Thyroid gland (tissue), 4 donors: ENCODE data around the gene SERPINB13. TPM values are rescaled to one million over a fixed set of nuclear protein-coding genes. Genes with fewer than 3 reads are reported as not detected.

ENCODE experiments used
- DNase-seq, 2 donors: peaks; one replicate each; pipeline ENCODE4 v3.0.0-alpha.2; 2019
- H3K27ac ChIP-seq, 3 donors: fragments of 200-600 bp; sonication (generic); 1 replicate in 2 of 3; 2 replicates in 1 of 3; pipeline ENCODE4 v1.5.1; 2016 to 2019; ENCODE audit warnings: mild to moderate bottlenecking in 1 of 3, moderate library complexity in 1 of 3
- H3K27me3 ChIP-seq: fragments of 200-600 bp; sonication (generic); one replicate; pipeline ENCODE4 v1.5.1; 2019
- H3K36me3 ChIP-seq, 2 donors: fragments of 200-600 bp; sonication (generic); one replicate each; pipeline ENCODE4 v1.5.1; 2016 to 2019
- H3K4me1 ChIP-seq, 2 donors: fragments of 200-600 bp; sonication (generic); one replicate each; pipeline ENCODE4 v1.5.1; 2017 to 2019
- H3K4me3 ChIP-seq, 3 donors: fragments of 200-600 bp; sonication (generic); replicated peaks in 1 of 3; 1 replicate in 2 of 3; 2 replicates in 1 of 3; pipeline ENCODE4 v1.5.1; 2016; ENCODE audit warnings: mild to moderate bottlenecking in 1 of 3
- H3K9me3 ChIP-seq: fragments of 200-600 bp; sonication (generic); one replicate; pipeline ENCODE4 v1.5.1; 2017
- POLR2A ChIP-seq, 2 donors: fragments of 450-650 bp; IDR thresholded peaks; one replicate each; pipeline ENCODE4 v1.6.1; 2017; ENCODE audit warnings: antibody characterized with exemption in 2 of 2, mild to moderate bottlenecking in 2 of 2, moderate library complexity in 1 of 2
- WGBS, 2 donors: methylation state at CpG; one replicate each; pipeline ENCODE4 v1.1.5; 2017; 5-methylcytosine and 5-hydroxymethylcytosine counted together
- intact Hi-C: fragments of 100-400 bp; cut with DNase I; formaldehyde crosslinking; loops from one replicate; pipeline ENCODE4 v1.15.1; 2023
- total RNA-seq, 4 donors: library from RNA; depleted of rRNA; stranded (reverse); fragments of >200 nt; gene quantifications; one replicate each; pipeline ENCODE4 v1.2.3, GENCODE V29; 2016
- TF ChIP-seq, protein P1 (sequence below), 6 experiments: fragments of 200-600 bp in 3 of 6; fragments of 450-650 bp in 3 of 6; sonication (generic) in 3 of 6; IDR thresholded peaks; one replicate each; pipeline ENCODE4 v1.5.1; 2016 to 2019; ENCODE audit warnings: antibody characterized with exemption in 6 of 6, mild to moderate bottlenecking in 2 of 6, inconsistent platforms in 1 of 6, moderate library complexity in 1 of 6

The SERPINB13 gene
- total RNA-seq, 4 donors from 2014 or later, result not detected

DNA sequence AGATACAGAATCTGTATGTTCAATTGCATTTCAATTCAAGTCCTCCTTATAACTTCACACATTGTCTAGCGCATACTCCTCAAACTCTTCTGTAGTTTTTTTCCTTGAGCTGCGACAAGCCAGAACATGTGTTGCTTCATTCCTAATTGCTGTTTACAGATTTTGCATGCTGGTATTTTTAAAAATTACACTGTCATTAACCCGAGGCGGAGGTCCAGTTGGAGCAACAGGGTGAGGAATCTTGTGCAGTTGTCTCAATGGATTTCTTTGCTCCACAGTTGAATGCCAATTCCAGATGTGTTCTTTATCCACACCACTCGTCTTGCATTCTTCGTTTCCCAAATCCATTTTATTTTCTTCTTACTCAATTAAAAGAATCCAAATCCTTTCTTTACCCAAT is 16.4 kb upstream of the SERPINB13 start:
- Histone ChIP-seq H3K9me3 (no peaks in the 10 kb centered on the region), H3K4me3 (no peak overlapping the region), H3K27ac (no peak overlapping the region), H3K36me3 (no peaks in the 10 kb centered on the region), H3K4me1 (no peaks in the 10 kb centered on the region), H3K27me3 (no peaks in the 10 kb centered on the region)
- intact Hi-C loops, result no loop called here
- 77 to 80% methylated on average over 6 of the region's 6 CpGs for WGBS, 2 donors
- DNase-seq, result no peak
- TF ChIP-seq, protein P1, sequence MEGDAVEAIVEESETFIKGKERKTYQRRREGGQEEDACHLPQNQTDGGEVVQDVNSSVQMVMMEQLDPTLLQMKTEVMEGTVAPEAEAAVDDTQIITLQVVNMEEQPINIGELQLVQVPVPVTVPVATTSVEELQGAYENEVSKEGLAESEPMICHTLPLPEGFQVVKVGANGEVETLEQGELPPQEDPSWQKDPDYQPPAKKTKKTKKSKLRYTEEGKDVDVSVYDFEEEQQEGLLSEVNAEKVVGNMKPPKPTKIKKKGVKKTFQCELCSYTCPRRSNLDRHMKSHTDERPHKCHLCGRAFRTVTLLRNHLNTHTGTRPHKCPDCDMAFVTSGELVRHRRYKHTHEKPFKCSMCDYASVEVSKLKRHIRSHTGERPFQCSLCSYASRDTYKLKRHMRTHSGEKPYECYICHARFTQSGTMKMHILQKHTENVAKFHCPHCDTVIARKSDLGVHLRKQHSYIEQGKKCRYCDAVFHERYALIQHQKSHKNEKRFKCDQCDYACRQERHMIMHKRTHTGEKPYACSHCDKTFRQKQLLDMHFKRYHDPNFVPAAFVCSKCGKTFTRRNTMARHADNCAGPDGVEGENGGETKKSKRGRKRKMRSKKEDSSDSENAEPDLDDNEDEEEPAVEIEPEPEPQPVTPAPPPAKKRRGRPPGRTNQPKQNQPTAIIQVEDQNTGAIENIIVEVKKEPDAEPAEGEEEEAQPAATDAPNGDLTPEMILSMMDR (IDR thresholded peaks at IDR 0.05), result no peak
- TF ChIP-seq POLR2A (IDR thresholded peaks at IDR 0.05), result no peak

DNA sequence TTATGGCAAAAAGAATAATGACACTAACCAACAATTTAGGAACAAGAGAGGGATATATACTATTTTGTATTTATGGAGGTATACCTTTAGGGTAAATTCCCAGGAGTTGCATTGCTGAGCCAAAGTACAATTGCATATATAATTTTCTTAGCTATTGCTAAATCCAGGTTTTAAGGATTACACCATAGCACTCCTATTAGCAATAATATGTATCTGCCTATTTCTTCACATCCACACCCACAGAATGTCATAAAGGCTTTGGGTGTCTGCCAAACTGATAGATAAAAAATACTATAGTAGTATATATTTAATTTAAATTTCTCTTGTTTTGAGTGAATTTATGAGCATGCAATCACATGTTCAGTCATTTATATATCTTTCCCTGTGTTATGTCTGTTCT is 11.5 kb upstream of the SERPINB13 start:
- Histone ChIP-seq H3K27me3 (no peaks in the 10 kb centered on the region), H3K4me3 (no peak overlapping the region), H3K9me3 (no peaks in the 10 kb centered on the region), H3K4me1 (no peaks in the 10 kb centered on the region), H3K27ac (no peak overlapping the region), H3K36me3 (no peaks in the 10 kb centered on the region)
- no peak for TF ChIP-seq POLR2A (IDR thresholded peaks at IDR 0.05)
- TF ChIP-seq, protein P1 (IDR thresholded peaks at IDR 0.05), result no peak
- DNase-seq, result no peak
- intact Hi-C loops, result no loop called here

DNA sequence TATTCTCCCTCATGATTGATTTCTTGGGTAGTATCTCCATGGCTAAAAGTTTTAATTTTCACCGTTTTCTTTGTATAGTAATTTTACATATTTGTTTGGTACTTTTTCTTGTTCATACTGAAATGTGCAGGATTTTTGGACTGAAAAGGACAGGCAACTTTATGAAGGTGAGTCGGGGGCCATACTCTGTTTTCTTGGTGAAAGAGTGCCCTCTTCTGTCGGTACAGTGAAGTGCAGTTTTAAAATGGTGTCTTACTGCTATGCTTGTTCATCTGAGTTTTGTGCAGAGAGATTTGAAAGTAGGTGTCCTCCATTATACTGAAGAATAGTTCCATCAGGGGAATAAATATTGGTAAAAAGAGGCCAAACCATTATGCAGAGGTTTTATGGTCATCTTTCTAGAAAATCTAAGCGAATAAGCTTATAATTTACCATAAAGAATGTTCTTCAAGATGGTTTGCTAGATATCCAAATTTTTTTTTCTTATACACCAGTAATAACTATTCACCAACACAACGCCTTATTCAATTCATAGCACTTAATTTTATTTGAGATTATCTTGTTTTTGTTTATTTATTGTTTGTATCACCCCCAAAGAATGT is 8.7 kb upstream of the SERPINB13 start:
- Histone ChIP-seq H3K4me3 (no peak overlapping the region), H3K27me3 (no peaks in the 10 kb centered on the region), H3K36me3 (no peaks in the 10 kb centered on the region), H3K4me1 (no peaks in the 10 kb centered on the region), H3K27ac (no peak overlapping the region), H3K9me3 (no peaks in the 10 kb centered on the region)
- intact Hi-C loops, result no loop called here
- TF ChIP-seq, protein P1 (IDR thresholded peaks at IDR 0.05), result peak in 5 of 6 experiments; percentile 32 to 58 (median 54)
- no peak for TF ChIP-seq POLR2A (IDR thresholded peaks at IDR 0.05)
- peak in 1 of 2 donors; percentile 8 for DNase-seq
- 9 to 10% methylated on average over 5 of the region's 5 CpGs for WGBS, 2 donors

DNA sequence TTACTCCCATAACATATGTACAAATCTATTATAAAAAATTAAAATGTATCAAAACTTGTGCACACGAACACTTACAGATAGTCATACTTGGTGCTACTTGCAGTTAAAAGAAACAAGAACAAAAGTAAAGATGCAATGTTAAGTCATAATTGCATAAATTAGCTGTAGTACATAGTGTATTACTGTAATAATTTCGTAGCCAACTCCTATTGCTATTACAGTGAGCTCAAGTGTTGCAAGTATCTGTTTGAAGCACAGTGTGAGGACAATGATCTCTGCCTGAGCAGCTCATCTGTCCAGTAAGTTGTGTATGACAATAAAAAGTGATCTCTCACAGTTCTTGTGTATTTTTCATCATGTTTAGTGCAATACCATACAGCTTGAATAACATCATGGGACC is 7.5 kb upstream of the SERPINB13 start:
- no peaks in the 10 kb centered on the region for H3K36me3 ChIP-seq
- no peak overlapping the region for H3K4me3 ChIP-seq
- H3K4me1 ChIP-seq, result no peaks in the 10 kb centered on the region
- H3K27ac ChIP-seq, result no peak overlapping the region
- H3K27me3 ChIP-seq, result no peaks in the 10 kb centered on the region
- WGBS, 2 donors, result 66 to 71% methylated on average over 2 of the region's 2 CpGs
- no peak for DNase-seq
- no peak for TF ChIP-seq POLR2A (IDR thresholded peaks at IDR 0.05)
- TF ChIP-seq, protein P1 (IDR thresholded peaks at IDR 0.05), result no peak
- H3K9me3 ChIP-seq, result no peaks in the 10 kb centered on the region
- intact Hi-C loops, result no loop called here

DNA sequence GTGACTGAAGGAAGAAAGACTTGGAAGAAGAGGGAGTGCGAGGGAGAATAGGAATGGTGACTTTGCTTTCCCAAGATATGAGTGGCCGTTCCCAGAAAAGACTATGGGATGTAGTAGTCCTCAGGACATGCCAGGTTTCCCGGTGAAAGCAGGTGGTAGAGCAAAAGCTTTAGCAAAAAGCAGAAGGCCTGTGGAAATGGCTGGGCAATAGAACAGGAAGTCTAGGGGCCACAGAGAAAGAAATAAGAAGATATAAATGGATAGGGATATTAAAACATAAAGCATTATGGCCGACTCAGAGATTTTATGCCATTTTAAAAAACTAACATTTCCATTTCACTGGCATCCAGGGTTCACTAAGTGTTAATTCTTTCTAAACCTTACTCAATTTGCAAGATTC is 1.2 kb upstream of the SERPINB13 start:
- H3K27ac ChIP-seq, result no peak overlapping the region
- TF ChIP-seq POLR2A (IDR thresholded peaks at IDR 0.05), result no peak
- TF ChIP-seq, protein P1 (IDR thresholded peaks at IDR 0.05), result no peak
- 89 to 91% methylated on average over 4 of the region's 4 CpGs for WGBS, 2 donors
- H3K4me3 ChIP-seq, result no peak overlapping the region
- H3K27me3 ChIP-seq, result no peaks in the 10 kb centered on the region
- DNase-seq, result no peak
- no peaks in the 10 kb centered on the region for H3K9me3 ChIP-seq
- intact Hi-C loops, result no loop called here
- H3K36me3 ChIP-seq, result no peaks in the 10 kb centered on the region
- H3K4me1 ChIP-seq, result no peaks in the 10 kb centered on the region
